Measurements from ENCODE around the gene ANKRD33B. TPM values are rescaled to one million over a fixed set of nuclear protein-coding genes. Genes with fewer than 3 reads are reported as not detected.

Gene ANKRD33B
- total and polyA plus RNA-seq, 2 of the 13 experiments (the other 11 are each of a cell fraction or from before 2014, with no cell fraction given) = 0.02 TPM; not detected in 1

GRCh38 chr5:10528056-10528816 lies 35.6 kb upstream of the ANKRD33B start:
- FAIRE-seq (no peak), ATAC-seq (no peak), DNase-seq (ENCODE audit: low spot score) (no peak)
- Histone ChIP-seq H3K4me3 (replicated peaks in 1 of 3; ENCODE audit: insufficient read depth in 1 of 3, low read depth in 2 of 3, low read length in 3 of 3) (no peak overlapping the region), H3K36me3 (replicated peaks in 1 of 2; ENCODE audit: control insufficient read depth in 1 of 2, insufficient read depth in 2 of 2, low read length in 2 of 2) (no peaks in the 10 kb centered on the region), H3K4me1 (ENCODE audit: insufficient read depth, low read length) (no peaks in the 10 kb centered on the region), H3K4me2 (ENCODE audit: low read depth, low read length) (no peak overlapping the region), H3K9ac (ENCODE audit: insufficient read depth, low read depth, low read length) (no peak overlapping the region), H3K27me3 (ENCODE audit: control insufficient read depth in 1 of 2, insufficient read depth in 2 of 2, low read length in 2 of 2) (peaks cover 0 to 7% of the 10 kb centered on the region in 2 experiments; a peak in 2 of 5 replicates), H3K79me2 (ENCODE audit: insufficient read depth, low read length) (no peaks in the 10 kb centered on the region), H3K27ac (ENCODE audit: extremely low read length, insufficient read depth, low read length) (no peak overlapping the region), H4K20me1 (ENCODE audit: insufficient read depth, low read length) (no peaks in the 10 kb centered on the region), H3K9me3 (ENCODE audit: low read length) (no peaks in the 10 kb centered on the region), H2AFZ (ENCODE audit: low read length) (no peak overlapping the region)
- intact Hi-C loops (cut with micrococcal nuclease; ENCODE audit: unreplicated experiment) (no loop called here), in situ Hi-C loops (cut with HindIII; ENCODE audit: extremely low pct_ligation_motif_present, low pct_unique_long_range_greater_than_20kb) (no loop called here)
- no peak for TF ChIP-seq ZNF235 (CRISPR knock-in tag; IDR thresholded peaks at IDR 0.05; ENCODE audit: borderline replicate concordance)
- TF ChIP-seq TOE1 (CRISPR knock-in tag; IDR thresholded peaks at IDR 0.05) = no peak
- ChIA-PET POLR2A (no interaction called here), CTCF (ENCODE audit: low intra/inter-chr PET ratio, low total read pairs) (no interaction called here)
- WGBS (ENCODE audit: low lambda C conversion rate) = 74% methylated on average over 9 of the region's 9 CpGs
- BruUV-seq (replicated peaks) = no TSS peak

DNA sequence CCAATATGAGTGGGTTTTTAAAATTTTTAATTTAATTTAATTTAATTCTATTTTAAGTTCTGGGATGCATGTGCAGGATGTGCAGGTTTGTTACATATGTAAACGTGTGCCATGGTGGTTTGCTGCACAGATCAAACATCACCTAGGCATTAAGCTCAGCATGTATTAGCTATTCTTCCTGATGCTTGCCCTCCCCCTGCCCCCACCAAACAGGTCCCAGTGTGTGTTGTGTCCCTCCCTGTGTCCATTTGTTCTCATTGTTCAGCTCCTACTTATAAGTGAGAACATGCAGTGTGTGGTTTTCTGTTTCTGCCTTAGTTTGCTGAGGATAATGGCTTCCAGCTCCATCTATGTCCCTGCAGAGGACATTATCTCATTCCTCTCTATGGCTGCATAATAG lies 35.0 kb upstream of the ANKRD33B start:
- no peak for DNase-seq (ENCODE audit: low spot score)
- Histone ChIP-seq H2AFZ (ENCODE audit: low read length) (no peak overlapping the region), H3K79me2 (ENCODE audit: insufficient read depth, low read length) (no peaks in the 10 kb centered on the region), H4K20me1 (ENCODE audit: insufficient read depth, low read length) (no peaks in the 10 kb centered on the region), H3K9me3 (ENCODE audit: low read length) (no peaks in the 10 kb centered on the region), H3K9ac (ENCODE audit: insufficient read depth, low read depth, low read length) (no peak overlapping the region), H3K36me3 (replicated peaks in 1 of 2; ENCODE audit: control insufficient read depth in 1 of 2, insufficient read depth in 2 of 2, low read length in 2 of 2) (no peaks in the 10 kb centered on the region), H3K4me2 (ENCODE audit: low read depth, low read length) (no peak overlapping the region), H3K27ac (ENCODE audit: extremely low read length, insufficient read depth, low read length) (no peak overlapping the region), H3K4me1 (ENCODE audit: insufficient read depth, low read length) (no peaks in the 10 kb centered on the region), H3K4me3 (replicated peaks in 1 of 3; ENCODE audit: insufficient read depth in 1 of 3, low read depth in 2 of 3, low read length in 3 of 3) (no peak overlapping the region), H3K27me3 (ENCODE audit: control insufficient read depth in 1 of 2, insufficient read depth in 2 of 2, low read length in 2 of 2) (peaks cover 0 to 7% of the 10 kb centered on the region in 2 experiments; a peak in 1 of 5 replicates)
- WGBS (ENCODE audit: low lambda C conversion rate) = 47% methylated on average over 1 of the region's 1 CpG
- in situ Hi-C loops (cut with HindIII; ENCODE audit: extremely low pct_ligation_motif_present, low pct_unique_long_range_greater_than_20kb) (no loop called here), intact Hi-C loops (cut with micrococcal nuclease; ENCODE audit: unreplicated experiment) (no loop called here)
- no TSS peak for BruUV-seq (replicated peaks)
- no peak for FAIRE-seq
- no peak for ATAC-seq
- CTCF ChIA-PET (ENCODE audit: low intra/inter-chr PET ratio, low total read pairs) = no interaction called here
- POLR2A ChIA-PET = no interaction called here
- TF ChIP-seq ZNF280D (CRISPR knock-in tag; IDR thresholded peaks at IDR 0.05) (no peak), NFKB2 (CRISPR knock-in tag; IDR thresholded peaks at IDR 0.05; ENCODE audit: borderline replicate concordance) (no peak), NR3C1 (CRISPR knock-in tag; IDR thresholded peaks at IDR 0.05) (no peak), NFATC3 (CRISPR knock-in tag; IDR thresholded peaks at IDR 0.05) (no peak)
